GM21529 (cell line): ENCODE measurements around the gene BRINP1.

Experiments used
- ATAC-seq: cut with Tn5 transposase; IDR thresholded peaks from one replicate; pipeline ENCODE4 v1.9.1; 2021; ENCODE audit not compliant: unreplicated experiment

BRINP1 gene

DNA sequence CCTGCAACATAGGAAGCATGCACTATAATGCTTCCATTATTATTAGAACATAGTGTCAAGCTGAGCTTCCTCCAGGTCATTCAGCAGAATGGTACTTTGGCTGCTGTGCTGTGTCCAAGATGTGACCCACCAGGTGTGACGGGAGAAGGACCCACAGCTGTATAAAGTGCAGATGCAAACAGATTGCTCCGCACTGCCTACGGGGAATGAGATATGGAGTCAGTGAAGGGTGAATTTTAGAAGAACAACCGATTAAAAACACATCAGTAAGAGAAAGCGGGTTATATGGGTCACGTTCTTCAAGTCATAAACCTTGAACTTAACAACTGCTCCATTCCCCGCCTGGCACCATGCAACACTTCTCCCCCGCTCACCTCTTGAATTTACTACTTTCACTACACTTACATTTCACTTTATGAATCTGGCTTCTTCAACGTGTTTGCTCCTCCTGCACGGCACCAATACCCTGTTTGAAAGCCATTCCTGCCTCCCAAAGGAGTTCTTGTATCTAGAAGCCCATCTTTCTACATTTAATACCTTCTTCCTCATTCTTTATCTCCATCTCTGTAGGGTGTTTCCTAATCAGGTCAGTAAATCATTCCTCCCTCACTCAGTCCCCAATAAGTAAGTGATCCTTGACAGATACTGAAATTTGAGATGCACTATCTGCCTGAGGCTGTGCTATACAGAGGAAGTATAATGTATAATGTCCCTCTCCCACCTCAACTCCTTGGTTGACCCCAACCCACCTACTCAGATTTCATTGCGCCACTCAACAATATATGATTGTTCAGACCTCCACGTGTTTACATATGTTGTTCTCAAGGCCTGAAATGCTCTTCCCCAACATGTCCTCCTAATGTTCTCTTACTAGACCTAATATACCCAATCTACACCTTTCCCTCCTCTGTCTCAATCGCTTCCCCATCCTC, 25.9 kb downstream of the BRINP1 start:
- no peak for ATAC-seq

DNA sequence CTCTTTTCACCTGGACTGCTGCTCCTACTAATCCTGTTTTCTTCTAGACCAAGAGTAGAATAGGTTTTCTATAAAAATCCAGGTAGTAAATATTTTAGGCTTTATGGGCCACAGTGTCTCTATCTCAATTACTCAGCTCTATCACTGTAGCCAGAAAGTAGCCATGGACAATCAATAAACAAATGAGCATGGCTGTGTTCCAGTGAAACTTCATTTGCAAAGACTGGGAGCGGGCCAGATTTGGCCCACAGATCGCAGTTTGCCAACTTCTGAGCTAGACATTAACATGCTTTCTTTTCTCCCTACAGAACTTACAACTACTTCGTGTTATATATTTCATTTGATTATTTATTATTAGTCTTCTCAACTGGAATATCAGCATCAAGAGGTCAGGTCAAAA, 30.2 kb downstream of the BRINP1 start:
- ATAC-seq: no peak

DNA sequence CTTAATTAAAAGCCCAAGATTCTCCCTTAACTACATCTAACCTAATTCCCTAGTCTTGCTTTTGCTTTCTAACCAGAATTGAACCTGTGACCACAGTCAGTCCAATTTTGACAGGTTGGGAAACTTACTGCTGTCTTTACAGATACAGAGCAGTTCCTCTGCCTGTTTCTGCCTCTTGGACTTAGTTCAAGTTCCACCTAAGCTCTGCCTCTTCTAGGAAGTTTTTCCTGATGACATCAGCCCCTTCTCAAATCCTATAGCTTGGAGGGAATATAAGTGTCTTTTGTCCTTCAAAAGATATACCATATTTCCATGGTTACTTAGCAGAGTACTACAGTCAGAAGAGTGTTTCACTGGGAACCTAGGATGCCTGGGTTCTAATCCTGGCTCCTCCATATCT, 31.7 kb downstream of the BRINP1 start:
- no peak for ATAC-seq

DNA sequence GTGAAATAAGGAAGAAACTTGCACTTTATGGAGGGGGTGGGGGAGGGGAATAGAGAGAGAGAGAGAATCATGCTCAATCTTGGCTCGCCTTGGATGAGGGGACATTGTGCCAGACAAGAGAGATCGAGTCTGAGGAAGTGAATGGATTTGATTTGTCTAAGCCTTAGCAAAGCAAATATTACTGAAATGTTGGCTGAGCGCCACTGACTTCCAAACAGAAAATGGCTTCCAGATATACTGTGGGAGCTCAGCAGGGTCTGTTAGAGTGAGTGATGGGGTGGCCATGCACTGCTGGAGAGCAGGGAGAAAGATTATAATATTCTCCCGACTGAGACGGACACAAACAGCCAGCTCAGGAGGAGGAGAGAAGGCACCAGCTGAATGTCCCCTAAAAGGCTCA, 34.5 kb downstream of the BRINP1 start:
- no peak for ATAC-seq

DNA sequence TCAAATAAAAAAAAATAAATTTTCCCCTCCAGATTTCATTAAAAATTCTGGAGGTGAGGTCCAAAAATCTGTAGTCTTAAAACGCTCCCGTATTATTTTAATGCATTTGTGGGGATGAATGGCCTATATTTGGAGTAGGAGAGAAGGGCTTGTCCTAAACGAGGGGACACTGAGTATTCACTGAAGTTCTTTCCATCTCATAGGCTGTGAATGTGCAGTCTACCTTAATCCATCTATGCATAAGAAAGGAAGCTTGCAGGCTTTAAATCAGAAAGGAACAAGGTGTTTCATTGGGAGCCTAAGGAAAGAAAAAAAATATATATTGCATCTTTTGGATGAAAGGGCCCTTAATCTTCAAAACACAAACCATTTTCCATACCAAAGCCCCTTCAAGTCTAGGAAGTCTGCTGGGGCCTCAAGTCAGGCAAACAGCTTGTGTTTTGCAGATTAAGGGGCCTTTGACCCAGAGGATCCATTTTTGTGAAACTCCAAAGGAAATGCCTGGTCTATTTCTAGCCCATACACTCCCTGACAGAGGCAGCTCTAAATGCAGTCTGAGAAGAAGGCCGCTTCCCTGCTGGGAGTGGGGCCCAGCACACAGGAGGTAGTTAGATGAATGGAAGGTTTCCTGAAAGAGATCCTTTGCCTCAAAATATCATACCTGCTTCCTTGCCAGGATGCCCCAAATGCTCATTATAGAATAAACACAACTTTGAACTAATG, 35.6 kb downstream of the BRINP1 start:
- ATAC-seq: no peak

DNA sequence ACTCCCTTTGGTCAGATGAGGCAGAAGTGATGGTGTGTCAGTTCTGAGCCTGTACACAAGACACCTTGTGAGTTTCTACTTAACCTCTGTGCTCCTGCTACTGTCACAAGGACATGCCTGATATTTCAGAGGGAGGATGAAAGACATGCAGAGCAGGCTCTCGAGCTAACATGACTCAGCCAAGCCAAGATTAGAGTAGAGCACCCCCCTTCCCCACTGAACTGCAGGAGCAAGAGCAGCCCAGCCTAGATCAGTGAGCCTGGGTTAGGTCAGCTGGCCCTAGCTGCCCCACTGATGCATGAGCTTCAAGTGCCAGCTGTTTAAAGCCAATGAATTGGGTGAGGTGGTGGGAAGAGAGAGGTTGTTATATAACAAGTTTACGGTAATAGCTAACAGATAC, 36.7 kb downstream of the BRINP1 start:
- ATAC-seq: no peak

DNA sequence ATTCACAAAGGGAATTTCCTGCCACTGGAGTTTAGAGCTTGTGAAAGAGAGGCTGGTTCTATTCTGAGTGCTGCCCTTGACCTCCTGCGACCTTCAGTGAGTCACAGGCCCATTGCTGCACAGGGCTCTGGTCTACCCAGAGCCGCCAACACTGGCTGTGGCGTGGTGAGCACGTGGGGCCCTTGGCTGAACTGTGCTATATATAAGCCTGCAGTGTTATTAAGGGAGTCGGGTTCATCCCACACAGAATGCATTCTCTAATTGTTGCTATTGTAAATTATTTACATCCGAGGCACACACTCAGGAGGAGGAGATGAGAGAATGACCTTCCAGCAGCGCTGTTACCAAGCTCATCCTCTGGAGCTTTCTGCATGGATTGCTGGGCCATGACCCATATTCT, 47.1 kb downstream of the BRINP1 start:
- ATAC-seq: no peak

DNA sequence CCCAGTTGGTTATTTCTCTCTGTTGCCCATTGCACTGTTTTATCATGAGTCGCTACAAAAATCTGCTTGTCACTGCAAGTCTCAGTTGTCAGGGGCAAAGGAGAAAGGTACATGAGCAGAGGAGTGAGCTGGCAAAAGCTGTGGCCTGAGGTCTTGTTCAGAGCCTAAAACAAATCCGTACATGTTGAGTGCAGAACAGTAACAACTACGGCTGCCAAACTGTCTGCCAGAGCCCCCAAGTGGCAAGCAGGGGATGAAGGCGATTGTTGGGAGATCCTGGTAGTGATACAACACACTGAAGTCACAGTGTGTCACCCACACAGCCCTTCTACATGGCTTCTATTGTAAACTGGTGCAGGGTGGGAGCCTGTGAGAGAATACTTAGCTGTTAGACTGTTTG, 50.9 kb downstream of the BRINP1 start:
- no peak for ATAC-seq

DNA sequence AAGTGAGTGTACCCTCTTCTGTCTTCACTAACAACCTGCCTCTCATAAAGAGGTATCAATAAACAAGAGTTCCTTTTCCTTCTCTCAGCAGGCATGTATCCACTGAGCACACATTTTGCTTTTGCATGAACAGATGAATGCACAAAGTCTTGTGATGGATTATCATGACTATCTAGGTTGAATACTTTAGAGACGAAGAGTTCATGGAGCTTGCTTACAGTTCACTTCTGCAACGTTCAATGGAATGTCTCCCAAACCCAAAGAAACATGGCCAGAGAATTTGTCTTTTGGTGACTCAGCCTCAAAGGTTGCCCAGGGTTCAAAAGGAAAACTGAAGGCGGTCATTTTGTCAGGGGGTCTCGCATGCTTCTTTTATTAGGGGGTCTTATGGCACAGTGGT, 55.4 kb downstream of the BRINP1 start:
- no peak for ATAC-seq

DNA sequence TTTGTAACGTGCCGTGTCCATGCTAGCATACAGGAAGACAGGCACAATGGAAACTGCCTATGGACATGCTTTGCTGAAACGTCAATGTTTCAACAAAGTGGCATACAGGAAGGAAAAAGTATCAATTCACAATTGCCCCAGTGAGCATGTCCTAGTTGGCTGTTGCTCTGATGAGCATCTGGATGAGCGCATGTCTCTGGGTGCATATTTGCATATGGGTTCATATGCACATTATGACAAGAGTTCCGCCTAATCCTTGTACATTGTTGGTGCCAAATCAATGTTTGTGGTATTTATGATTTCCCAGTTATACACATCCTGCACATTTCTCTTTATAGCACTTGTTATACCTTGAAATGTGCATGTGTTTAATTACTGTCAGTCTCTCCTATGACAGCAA, 58.5 kb downstream of the BRINP1 start:
- ATAC-seq: no peak

DNA sequence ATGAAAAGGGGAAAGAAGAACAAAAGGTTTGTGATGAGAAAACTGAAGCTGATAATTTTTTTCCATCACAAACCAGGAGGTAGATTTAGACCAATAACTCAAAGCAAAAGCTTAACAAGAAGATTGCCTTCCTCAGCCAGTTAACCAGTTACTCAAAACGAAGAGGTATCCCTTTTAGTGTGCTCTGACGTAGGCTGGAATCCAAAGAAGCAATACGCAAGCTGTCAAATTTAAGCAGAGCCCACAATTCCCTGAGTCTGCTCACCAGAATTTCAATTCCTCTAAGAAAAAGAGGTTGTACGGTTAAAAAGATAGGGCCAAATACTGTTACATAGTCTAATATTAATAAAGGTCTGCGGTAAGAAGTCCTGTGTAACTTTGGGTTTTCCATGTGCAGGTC, 61.8 kb downstream of the BRINP1 start:
- ATAC-seq: no peak

DNA sequence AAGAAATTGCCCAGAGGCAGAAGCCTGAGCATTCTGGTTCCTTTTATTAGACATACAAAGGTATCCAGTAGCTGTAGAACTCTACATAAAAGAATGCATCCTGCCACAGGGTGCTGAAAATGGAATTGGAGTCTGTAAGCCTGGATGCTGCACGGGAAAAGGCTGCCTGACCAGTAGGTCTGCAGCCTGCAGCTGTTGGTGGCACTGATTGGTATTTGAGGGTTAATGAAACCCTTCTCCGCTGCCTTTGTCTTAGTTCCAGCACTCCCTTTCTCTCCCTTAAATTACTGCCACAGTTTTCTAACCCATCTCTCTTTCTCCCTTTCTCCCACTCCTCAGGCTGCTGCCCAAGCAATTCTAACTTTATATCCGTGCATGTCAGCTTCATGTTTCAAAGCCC, 64.7 kb downstream of the BRINP1 start:
- no peak for ATAC-seq

DNA sequence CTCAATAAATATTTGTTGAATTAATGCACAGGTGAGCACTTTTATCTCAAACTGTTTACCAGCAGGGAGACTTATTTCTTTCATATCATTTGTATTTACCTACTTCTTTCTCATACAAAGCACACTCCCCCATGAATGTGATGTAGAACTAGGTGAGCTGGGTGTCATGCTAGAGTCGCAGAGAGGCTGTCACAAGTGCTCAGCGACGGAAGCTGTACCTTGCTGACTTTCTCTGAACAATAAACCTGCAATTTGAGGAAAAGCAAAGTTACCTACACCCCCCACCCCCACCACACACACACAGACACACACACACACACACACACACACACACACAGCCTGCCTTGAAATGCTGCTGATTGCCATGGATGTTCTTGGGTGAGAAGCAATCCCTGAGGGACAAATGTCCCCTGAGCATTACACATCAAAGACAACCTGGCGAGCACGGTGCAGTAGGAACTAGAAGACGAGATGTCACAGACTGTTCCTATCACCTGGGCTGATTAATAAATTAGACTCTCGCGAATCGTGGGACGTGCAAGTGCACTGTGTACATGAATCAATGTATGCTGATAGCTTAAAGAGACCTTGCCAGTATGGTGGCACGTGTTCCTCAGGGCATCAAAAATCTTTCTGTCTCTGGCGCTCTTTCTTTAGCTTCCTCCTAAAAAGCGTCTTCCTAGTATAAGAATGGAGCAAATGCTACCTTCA, 66.1 kb downstream of the BRINP1 start:
- ATAC-seq: no peak

DNA sequence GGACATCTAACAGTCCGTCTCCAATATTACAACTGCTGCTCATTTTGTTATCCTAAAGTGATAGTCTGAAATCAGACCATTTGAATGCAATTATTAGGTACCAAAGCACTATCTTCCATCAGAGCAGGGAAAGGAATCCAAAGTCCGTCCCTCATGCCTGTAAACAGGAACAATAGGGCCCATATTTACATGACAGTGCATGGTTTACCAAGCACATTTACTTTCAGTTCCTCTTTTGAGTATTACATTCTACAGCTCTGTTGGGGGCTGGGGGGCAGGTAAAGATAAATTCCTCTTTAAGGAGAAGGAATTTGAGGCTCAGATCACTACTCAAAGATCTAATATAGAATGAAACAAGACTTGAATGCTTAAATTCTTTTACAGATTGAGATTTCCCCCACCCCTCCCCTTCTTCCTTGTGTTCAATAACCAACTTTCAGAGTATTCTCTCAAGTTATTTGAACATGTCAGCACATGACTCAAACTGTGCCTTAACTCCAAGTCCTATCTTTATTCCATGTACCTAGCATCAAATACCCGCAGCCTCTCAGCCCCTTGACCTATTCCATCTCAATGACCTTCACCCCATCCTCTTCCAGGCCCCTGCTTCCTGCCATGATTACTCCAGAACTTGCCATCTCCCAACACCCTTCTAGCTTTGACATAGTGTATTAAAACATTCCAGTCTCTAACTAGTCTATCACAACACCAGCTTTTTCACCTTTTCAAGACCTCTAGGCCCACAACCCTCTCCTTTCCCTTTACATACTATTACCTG, 71.0 kb downstream of the BRINP1 start:
- peak; percentile 86 for ATAC-seq

DNA sequence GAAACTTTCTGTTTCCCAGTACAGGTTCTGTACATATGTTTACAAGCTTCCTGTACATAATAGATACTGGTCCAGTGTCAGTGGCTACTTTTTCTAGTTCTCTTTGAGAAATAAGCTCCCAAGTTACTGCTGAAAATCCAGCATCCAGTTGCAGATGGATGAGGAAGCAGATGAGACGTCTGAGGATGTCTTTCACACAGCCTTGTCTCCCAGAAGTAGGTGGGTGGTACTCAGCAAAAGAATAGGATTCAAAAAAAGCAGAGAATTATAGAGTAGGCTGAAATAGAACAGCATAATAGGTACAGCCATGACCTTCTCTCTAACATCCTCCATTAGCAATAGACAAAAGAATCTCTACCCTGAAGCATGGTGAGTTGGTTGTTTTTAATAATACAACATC, 77.7 kb downstream of the BRINP1 start:
- no peak for ATAC-seq

DNA sequence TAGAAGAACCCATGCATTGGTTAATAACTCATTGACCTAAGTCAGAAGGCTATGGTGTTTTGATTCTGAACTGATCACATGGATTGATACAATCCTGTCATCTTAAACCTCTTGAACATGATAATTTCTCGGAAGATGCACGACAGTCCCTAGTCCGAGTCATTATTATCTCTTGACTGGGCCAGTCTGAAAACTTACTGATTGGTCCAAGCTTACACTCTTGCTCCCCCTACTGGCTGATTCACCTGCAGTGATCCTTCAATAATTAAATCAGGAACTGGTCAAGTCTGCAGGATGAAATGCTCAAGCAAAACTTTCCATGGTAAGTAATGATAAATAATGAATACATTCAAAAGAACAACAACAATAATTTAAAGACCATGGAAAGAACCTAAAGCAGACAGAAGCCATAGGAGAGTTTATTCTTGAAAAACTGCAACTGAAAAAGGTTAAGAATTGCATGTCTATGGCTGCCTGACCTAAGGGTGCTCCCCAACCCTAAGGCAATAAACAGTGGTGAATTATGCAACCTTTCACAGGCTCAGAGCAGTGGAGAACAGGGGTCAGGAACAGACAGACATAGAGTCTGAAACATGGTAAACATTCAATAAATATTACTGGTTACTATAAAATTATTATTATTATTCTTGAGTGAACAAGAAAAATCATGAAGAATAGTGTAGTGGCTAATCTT, 79.3 kb downstream of the BRINP1 start:
- peak; percentile 79 for ATAC-seq

DNA sequence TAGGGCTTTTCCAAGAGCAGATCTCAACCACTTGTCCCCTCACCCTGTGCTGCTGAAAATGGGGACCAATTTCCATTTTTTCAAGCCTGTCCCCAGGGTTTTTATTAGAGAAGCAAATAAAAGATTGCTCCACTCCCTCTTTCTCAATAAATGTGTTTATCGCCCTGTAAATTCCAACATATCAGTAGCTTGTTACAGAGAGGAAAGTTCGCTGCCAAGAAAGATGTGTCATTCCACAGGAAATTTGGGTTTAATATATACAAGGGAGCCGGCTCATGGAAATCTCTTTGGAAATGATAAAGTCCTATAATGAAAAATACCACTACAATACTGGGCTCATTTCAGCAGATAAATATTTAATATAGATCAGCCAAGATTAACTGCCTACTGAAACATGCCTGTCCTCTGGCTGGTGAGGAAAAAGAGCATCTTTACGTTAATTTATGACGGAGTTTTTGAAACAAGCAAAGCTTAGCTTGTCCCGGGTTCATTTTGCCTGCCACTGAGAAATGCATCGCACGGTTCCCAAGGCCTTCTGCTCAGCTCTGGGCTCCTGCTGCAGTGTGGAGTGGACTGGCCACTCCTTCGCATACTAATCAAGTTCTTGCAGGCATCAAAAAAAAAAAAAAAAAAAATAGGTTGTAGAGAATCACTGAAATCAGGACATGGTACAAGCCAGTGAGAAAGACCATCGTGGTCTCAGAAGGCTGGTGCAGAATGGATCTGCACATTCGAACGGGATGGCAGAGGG, 84.5 kb downstream of the BRINP1 start:
- ATAC-seq: no peak

DNA sequence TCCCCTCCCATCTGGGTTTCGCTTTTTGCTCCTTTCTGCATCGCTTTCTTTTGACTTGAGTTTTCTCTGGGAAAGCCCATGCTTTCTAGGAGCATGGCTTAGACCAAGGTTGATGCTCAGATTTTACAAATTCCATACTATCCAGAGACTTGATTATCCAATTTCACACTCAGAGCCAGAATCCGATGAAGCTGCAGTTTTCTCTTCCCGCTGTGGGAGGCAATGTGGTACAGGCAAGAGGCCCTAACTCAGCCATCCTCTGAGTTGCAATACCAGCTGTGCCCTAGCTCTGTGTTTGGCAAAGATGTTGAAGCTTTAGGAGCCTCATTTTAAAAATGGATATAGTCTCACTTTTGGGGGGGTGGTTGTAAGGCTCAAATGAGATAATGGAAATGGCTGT, 85.1 kb downstream of the BRINP1 start:
- no peak for ATAC-seq

DNA sequence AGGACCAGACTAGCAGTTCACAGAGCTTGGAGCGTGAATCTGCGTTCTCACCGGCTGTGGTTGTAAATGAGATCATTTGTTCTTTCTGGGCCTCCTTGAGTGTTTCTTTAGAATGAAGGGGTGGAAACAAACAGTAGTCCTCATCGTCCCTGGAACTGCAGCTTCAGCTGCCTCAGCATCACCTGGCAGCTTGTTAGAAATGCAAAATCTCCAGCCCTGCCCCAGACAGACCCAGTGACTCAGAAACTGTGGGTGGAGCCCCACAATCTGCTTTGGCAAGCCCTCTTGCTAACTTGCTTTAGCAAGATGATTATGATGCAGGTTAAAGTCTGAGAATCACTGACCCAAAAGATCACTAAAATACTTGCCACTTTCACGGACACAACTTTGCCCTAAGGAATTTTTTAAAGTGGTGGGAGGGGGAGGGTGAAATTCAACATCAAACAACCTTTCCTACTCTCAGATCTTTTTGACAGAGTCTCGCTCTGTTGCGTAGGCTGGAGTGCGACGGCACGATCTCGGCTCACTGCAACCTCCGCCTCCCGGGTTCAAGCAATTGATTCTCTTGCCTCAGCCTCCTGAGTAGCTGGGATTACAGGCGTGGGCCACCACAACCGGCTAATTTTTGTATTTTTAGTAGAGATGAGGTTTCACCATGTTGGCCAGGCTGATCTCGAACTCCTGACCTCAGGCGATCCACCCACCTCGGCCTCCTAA, 86.0 kb downstream of the BRINP1 start:
- ATAC-seq: no peak
